OCI-LY3 (cell line): ENCODE data around the gene TRIM61.
"Not testable (repeated sequence)": the region's sequence is repeated elsewhere in the genome, so short reads cannot be mapped to it uniquely, and the experiment has no call there.

Experiments
- CTCF ChIP-seq: fragments of 200-600, 300-600 bp; sonication (generic); IDR thresholded peaks from 2 replicates; pipeline ENCODE4 v1.5.1; 2014; ENCODE audit warnings: antibody characterized with exemption, low read length, low read depth
- EZH2phosphoT487 ChIP-seq: fragments of 200-600 bp; shearing (Covaris generic); IDR thresholded peaks from 2 replicates; pipeline ENCODE4 v1.6.1; 2018; ENCODE audit warnings: antibody characterized with exemption, mixed run types, low read depth

GRCh38 chr4:165025782-165026181 lies 48.3 kb upstream of the TRIM61 start:
- TF ChIP-seq CTCF, EZH2phosphoT487: not testable (repeated sequence)
